GM18868 (cell line): Measurements from ENCODE around the gene GPR26.

ENCODE experiments used
- ATAC-seq: cut with Tn5 transposase; IDR thresholded peaks from one replicate; pipeline ENCODE4 v1.9.1; 2021; ENCODE audit warnings: mild to moderate bottlenecking, moderate library complexity; ENCODE audit not compliant: unreplicated experiment

GPR26 gene, protein sequence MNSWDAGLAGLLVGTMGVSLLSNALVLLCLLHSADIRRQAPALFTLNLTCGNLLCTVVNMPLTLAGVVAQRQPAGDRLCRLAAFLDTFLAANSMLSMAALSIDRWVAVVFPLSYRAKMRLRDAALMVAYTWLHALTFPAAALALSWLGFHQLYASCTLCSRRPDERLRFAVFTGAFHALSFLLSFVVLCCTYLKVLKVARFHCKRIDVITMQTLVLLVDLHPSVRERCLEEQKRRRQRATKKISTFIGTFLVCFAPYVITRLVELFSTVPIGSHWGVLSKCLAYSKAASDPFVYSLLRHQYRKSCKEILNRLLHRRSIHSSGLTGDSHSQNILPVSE

DNA sequence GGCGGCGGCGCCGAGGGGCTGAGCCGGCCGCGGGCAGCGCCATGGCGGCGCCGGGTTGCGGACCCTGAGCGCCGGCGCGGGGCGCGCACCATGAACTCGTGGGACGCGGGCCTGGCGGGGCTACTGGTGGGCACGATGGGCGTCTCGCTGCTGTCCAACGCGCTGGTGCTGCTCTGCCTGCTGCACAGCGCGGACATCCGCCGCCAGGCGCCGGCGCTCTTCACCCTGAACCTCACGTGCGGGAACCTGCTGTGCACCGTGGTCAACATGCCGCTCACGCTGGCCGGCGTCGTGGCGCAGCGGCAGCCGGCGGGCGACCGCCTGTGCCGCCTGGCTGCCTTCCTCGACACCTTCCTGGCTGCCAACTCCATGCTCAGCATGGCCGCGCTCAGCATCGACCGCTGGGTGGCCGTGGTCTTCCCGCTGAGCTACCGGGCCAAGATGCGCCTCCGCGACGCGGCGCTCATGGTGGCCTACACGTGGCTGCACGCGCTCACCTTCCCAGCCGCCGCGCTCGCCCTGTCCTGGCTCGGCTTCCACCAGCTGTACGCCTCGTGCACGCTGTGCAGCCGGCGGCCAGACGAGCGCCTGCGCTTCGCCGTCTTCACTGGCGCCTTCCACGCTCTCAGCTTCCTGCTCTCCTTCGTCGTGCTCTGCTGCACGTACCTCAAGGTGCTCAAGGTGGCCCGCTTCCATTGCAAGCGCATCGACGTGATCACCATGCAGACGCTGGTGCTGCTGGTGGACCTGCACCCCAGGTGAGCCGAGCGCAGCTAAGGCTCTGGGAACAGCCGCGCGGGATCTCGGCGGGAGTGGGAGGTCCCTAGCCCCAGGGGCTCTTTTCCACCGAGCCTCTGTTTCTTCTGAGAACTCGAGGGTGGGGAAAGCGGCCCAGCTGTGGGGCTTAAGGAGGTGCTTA is at the start of gene GPR26:
Gene GPR26, plus strand, starts transcription at position 38 of the 919 bp plus-strand sequence. Its CDS starts 53 bp downstream, at position 91.
- no peak for ATAC-seq

DNA sequence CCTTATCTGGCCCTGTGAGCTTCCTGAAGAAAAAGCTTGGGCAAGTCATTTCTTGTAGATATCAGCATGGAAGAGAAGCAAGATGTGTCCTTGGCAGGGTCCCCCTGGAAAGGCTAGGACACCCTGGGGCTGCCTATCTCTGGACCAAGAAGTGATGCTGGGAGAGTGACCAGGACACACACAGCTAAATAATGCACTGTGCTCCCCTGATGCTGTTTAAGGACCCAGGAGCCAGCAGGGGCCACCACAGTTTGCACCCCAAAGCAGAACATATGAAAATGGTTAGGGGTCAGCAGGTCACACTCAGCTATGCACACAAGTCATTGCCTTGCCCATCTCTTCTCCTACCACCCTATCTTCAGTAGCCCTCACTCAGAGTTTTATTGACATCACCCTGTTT is 47.9 kb upstream of the GPR26 start:
- ATAC-seq: no peak

DNA sequence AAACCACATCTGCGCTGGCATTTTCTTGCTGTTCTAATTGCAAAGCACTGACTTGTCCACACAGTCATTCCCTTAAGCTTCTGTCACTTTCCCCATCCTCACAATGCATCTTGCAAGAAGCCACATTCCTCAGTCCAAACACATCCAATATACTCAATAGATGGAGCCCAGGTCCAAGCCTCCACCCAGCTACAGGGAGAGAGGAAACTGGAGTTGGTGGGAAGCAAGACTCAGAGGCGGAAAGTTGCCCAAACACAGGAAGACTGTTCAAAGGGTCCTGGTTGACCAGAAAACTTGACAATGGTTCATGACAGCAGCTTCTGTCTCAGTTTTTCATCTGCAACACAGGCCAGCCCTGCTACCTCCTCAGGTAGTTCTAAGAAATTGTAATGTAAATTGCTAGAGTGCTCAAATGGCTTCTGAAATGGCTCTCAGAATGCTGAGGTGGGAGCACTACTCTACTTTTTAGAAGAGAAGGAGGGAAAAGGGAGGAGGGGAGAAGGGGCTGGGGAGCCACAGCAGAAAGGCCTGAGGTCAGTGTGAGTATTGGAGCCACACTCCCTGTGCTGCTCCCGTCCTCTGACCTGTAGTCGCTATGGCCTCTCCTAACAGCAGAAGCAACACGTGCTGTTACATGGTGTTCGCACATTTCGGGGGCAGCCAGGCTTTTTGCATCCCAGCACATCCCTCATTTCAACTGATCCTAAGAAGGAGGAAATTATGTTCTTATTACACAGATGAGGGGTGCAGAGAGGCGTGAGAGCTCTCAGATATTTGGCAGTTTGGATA is 46.9 kb upstream of the GPR26 start:
- no peak for ATAC-seq

DNA sequence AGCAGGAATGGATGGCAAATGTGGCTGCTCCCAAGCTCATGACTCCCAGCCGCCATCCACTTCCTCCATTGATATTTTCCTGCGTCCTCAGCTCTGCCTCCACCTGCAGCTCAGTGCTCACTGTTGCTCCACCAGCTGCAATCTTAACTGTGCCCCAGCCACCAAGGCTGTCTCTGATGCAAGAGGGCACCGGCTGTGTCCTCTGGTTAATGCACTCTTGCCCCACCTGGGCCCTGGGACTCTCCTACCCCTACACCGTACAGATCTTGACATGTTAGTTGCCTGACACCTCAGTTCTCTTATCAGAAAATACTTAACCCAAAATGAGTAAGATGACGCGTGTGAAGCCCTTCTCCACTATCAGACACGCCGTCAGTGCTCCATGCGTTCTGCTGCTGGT is 45.5 kb upstream of the GPR26 start:
- no peak for ATAC-seq

DNA sequence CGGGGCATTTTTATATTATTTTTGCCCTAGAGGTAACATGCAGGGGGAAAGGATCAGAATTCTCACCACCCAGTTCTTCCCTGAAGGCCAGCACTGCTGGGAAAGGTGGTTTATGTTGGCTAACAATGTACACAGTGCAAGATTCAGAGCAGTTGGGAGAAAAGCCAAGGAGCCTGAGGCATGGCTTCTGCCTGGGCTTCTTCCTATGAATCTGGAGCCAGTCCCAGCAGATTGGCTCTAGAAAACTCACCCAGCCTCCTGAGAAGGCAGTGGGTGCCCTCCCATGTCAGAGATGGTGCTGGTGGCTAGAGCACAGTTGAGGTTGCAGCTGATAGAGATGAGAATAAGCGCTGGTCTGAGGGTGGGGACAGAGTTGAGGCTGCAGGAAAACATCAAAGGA is 44.7 kb upstream of the GPR26 start:
- no peak for ATAC-seq

DNA sequence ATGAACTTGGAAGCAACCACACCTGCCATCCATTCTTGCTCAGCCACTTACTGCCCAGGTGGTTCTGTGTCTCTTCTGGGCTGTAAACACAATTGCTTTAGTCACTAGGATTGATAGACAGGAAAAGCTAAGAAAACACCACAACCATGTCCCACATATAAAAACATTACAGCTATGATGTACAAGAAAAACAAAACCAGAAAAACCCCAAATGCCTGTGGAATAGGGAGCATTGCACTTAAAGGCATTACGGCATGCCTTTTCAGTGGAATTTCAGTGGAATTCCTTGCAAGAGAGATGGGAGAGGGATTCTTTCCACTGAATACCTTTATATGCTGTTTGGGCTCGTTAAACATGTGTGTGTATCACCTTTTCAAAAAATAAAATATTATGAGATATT is 44.2 kb upstream of the GPR26 start:
- no peak for ATAC-seq

DNA sequence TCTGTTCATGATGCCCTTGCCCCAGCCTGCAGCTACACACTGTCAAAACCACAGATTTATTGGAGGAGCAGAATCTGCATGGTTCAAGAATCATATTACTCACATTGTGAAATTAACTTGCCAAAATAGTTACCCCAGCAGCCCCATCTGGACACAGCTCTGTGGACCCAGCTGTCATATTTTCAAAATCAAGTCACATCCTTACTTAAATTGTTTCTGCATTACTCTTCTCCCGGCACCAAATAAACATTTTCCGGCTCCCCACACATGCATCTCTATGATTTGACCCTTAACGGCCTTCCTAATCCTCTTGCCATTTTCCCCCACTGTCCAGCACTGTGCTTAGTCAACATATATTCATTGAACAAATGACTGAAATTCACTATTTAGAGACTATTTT is 43.8 kb upstream of the GPR26 start:
- no peak for ATAC-seq

DNA sequence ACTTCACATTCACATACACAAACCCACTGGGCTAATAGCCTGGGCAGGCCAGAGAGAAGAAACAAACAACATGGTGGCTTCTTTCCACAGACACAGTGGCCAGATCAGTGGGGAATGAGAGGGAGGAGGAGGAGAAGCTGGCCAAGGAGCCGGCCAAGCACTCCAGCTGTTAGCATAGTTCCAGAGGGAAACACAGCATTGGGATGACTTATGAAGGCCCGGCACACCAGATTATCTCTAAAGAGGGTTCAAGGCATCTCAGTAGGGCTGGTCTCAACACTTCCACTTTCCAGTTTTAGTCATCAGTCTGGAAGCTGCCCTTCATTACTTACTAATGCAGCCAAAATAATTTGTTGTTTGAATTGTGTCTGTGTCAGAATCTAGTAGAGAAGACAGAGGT is 42.1 kb upstream of the GPR26 start:
- ATAC-seq: no peak

DNA sequence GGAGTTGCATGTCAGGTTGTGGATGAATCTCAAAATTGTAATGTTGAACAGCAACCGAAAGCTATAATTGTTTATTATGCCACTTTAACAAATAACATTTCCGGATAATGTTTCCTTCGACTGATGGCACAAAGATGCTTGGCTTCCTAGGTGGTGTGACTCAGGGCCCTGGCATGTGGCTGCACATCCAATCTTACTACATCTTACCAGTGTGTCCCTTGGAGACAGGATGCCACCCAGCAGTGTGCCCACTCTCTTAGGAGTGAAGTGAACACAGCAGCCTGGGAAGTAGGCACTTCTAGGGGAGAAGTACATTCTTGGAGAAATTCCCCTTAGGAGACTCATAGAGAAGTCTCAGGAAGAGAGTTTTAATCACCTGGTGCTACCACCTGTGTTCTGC is 33.0 kb upstream of the GPR26 start:
- no peak for ATAC-seq

DNA sequence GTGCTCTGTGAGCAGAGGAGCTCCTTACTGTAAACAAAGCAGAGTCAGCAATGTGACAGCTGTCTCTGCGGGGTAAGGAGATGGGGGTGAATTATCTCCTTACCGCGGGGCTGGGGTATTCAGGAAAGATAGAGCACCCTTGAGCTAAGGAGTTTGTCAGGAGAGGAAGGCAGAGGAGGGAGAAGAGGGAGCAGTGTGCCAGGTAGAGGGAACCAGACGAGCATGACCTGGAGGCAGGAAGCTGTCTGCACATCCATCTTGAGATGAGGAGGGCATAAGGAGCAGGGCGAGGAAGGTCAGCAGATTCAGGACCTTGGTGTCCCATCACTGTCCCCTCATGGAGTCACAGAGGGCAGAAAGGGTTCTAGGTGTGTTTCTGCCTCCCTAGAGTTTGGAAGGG is 32.5 kb upstream of the GPR26 start:
- no peak for ATAC-seq

DNA sequence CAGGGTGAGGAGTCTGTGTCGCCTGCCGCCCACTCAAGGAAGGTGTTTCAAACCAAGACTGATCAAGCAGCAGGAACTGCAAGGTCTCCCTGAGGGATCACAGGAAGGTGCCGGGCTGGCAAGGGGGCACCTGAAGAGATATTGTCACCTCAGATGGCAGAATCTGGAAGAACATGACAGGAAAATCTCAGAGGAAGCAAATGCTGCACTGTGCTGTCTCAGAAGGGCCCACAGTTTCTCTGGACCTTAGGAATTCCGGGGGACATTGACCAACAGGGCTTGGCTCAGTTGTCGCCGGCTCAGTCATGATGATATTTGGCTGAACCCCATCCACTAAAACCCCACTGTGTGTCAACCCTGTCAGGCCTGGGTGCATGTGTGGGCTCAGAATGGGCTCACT is 31.9 kb upstream of the GPR26 start:
- no peak for ATAC-seq

DNA sequence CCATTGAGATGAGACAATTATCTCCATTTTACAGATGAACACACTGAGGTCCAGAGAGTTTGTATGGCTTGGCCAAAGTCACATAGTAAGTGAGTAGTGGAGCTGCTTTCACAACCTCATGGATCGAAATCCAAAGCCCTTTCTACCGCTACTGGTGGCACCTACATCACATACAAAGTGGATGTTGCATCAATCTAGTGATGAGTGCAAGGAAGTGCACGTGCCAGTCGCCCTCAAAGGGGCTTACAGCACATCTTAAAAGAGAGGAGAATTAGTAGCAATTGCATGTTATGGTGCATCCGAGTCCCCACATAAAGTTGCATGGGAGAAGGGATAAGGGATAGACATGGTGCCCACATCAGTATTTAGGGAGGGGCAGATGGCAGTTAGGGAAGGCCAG is 31.0 kb upstream of the GPR26 start:
- no peak for ATAC-seq

DNA sequence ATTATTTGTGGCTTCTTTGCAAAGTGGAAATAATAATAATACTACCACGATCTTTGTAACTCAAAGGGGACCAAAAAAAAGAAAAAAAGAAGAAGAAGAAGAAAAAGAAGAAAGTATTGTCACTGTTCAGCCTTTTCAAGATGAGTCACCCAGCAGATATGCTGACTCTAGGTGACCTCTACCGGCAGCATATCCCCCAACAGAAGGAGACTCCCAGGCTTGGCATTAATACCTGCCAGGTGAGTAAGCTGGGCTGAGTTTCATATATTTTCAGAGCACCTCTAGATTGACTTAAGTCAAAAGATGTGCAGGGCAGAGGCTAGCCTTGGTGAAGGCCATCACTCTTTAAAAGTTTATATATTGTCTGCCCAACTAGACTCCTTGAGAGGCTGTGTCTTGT is 30.4 kb upstream of the GPR26 start:
- no peak for ATAC-seq

DNA sequence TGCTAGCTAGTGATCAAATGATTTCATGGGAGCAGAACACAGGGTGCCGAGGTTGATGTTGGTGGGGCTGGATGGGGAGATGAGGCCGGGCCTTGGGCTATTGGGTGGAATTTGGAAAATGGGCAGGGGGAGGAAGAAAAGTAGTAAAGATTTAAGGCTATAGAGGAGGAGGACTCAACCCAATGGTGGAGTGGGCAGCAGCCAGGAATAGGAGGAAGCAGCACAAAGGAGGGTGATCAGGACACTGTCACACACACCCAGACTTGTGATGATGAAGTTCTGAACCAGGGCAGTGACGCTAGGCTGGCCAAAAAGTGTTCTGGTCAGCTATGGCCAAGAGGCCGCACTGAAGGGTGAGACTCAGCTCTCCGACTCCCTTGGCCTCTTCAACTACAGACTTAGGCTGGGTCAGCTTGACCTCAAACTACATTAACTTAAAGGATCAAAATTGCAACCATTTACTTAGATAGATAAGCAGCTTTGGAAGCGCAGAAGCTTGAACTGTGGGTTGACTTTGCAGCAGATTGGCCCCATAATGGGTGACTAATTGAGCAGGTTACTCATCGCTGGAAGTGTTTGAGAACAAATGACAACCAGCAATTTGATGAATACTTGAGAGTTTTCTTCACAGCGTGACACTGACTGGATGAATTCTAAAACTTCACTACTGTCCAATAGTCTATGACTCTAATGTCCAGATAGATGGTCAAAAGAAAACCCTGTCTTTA is 29.4 kb upstream of the GPR26 start:
- no peak for ATAC-seq

DNA sequence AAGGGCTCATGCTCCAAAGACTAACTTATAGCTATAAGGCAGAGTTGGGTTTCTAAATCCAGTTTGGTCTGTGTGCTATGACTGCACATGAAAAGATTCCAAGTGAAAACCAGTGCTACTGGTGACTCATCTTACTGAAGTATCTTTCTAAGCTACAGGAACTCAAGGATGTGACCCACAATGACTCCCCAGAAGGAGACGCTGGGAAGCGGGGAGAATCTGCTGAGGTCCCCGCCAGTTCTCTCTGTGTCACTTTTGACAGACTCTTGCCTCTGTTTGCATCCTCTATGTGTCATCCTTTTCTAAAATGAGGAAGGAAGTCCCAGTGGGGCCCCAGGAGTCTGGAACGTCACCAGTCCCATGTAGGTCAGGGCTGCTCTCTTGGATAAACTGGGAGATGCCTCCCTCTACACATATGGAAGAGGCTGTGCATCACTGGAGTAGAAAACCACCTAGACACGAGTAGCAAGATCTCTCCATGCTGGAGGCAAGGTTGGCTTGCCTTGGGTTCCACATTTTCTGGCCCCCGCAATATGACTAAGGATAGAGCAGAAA is 28.8 kb upstream of the GPR26 start:
- no peak for ATAC-seq

DNA sequence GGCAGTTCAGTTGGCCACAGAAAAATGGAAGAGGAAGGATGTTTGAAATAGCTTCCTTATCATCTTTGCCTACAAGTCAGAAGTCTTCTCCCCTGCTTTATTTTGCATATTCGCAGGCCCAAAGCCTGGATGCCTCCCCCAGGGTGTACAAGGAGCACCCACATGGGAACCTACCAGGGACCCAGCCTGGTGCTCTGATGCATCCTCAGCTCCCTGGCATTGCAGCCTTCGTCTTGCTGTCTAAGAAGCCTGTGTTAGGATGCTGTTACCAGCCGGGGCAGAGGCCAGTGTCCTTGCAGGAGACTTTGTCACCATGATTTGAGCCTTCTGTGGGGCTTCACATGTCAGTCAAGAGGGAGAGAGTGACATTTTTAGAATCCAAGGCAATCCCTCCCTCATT is 27.0 kb upstream of the GPR26 start:
- no peak for ATAC-seq

DNA sequence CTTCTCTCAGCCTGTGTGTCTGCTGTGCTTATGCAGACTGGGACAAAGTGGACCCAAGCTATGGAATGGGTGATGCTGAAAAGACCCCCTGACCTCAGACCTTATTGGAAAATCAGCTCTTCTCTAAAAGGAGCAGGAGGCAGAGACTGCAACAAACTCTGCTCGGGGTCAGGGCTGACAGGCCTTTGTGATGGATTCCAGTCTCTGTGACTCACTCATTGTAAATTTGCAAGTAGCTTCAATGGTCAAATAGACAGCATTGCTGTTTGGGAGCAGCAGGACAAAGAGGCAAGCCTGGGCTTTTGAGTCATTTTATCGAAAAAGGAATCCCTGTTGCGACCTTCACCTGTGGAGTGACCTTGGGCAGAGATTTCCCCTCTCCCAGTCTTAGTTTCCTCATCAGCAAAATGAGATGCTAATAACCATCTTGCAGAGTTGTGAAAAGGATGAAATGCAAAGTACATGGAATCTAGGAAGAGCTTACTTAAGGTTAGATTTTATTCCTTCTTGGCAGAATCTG is 26.1 kb upstream of the GPR26 start:
- no peak for ATAC-seq

DNA sequence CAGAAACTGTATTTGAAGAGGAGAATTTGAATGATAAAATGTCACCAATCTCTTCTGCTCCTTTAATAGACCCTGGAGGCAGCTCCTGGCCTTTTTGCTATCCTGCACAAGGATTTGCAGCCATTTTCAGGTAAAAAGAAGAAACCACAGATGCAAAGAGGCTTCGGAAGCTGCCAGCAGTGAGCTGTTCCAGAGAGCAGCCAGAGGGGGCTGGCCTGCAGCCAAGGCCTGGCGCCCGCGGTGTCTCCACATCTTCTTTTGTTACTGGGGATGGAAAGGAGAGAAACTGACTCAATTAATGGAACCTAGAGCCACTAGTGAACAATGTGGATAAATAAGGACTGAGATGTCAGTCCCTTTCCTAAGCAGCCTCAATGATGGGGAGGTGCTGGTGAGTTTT is 23.9 kb upstream of the GPR26 start:
- ATAC-seq: no peak

DNA sequence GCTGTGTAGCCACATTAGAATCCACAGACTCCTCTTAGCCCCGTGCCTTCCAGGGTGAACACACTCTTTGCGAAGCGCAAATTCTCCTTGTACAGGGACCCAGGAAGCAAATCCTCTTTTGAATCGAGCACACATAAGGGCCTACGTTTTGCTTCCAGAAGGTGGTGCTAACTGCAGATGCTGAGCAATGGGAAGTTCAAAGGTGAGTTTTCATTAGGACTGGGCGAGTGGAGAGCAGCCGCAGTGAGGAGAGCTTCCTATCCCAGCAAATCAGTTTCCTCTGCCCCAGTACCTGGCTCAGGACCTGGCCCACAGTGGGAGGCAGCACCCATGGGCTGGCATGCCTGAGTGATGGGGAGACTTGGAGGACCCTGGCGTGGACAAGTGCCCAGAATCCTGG is 23.5 kb upstream of the GPR26 start:
- no peak for ATAC-seq

DNA sequence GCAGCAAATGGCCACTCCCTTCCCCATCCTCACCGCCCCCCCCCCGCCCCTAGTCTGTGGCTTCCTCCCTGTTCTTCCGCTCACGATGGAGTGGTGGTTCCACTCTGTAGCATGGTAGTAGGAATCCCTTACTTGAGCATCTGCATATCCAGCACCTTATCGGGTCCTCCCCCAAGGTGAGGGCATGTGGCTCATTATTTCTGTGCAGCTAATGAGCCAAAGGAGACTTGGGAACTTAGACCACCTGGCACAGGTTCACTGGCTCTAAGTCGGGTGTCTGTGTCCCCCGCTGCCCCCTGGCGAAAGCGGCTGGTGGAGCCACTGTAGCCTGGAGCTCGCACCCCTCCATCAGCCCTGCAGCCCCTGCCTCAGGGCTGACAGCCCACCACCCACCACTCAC is 22.8 kb upstream of the GPR26 start:
- no peak for ATAC-seq
